Spleen (tissue), 11 donors: ENCODE data around the gene TTC7B. TPM values are rescaled to one million over a fixed set of nuclear protein-coding genes. Genes with fewer than 3 reads are reported as not detected.
A peak's percentile ranks its signal among the peaks of the same experiment; 100 is the strongest.

Experiments
- DNase-seq: peaks from one replicate; pipeline ENCODE4 v3.0.0-alpha.2; 2020
- H3K27ac ChIP-seq, 8 donors: fragments of 200-600 bp; sonication (generic) in 7 of 8; 1 replicate in 4 of 8; 2 replicates in 4 of 8; pipeline versions ENCODE4 v1.5.0 to v1.8.0; 2016 to 2021; ENCODE audit warnings: inconsistent platforms in 4 of 8, mild to moderate bottlenecking in 4 of 8, moderate library complexity in 1 of 8
- H3K27me3 ChIP-seq, 7 donors: fragments of 200-600 bp; sonication (generic) in 6 of 7; replicated peaks in 1 of 7; 1 replicate in 4 of 7; 2 replicates in 3 of 7; pipeline versions ENCODE4 v1.5.0 to v1.8.0; 2016 to 2021; ENCODE audit warnings: inconsistent platforms in 3 of 7, mild to moderate bottlenecking in 1 of 7
- H3K36me3 ChIP-seq, 6 donors: fragments of 200-600 bp; sonication (generic) in 5 of 6; 1 replicate in 4 of 6; 2 replicates in 2 of 6; pipeline versions ENCODE4 v1.5.0 to v1.8.0; 2016 to 2021; ENCODE audit warnings: inconsistent platforms in 2 of 6
- H3K4me1 ChIP-seq, 6 donors: fragments of 200-600 bp; sonication (generic) in 5 of 6; 1 replicate in 3 of 6; 2 replicates in 3 of 6; pipeline versions ENCODE4 v1.5.0 to v1.8.0; 2016 to 2021; ENCODE audit warnings: inconsistent platforms in 3 of 6
- H3K4me3 ChIP-seq, 8 donors: fragments of 200-600 bp; sonication (generic) in 7 of 8; 1 replicate in 4 of 8; 2 replicates in 4 of 8; pipeline versions ENCODE4 v1.5.0 to v1.8.0; 2016 to 2021; ENCODE audit warnings: inconsistent platforms in 4 of 8, mild to moderate bottlenecking in 4 of 8, moderate library complexity in 2 of 8
- H3K9me3 ChIP-seq, 8 donors: fragments of 200-600 bp; sonication (generic) in 7 of 8; 1 replicate in 4 of 8; 2 replicates in 4 of 8; pipeline versions ENCODE4 v1.5.0 to v1.8.0; 2016 to 2021; ENCODE audit warnings: inconsistent platforms in 4 of 8
- CTCF ChIP-seq, 11 experiments: fragments of 200-600 bp in 7 of 11; fragments of 450-650 bp in 4 of 11; sonication (generic) in 4 of 11; IDR thresholded peaks in 8 of 11; conservative IDR thresholded peaks in 3 of 11; 1 replicate in 7 of 11; 2 replicates in 4 of 11; pipeline versions ENCODE4 v1.4.0 to v1.8.0; 2016 to 2021; ENCODE audit warnings: antibody characterized with exemption in 11 of 11, inconsistent platforms in 4 of 11, mild to moderate bottlenecking in 1 of 11
- POLR2A ChIP-seq, 3 donors: fragments of 450-650 bp; IDR thresholded peaks; one replicate each; pipeline ENCODE4 v1.5.1; 2017; ENCODE audit warnings: antibody characterized with exemption in 3 of 3, mild to moderate bottlenecking in 1 of 3
- POLR2AphosphoS5 ChIP-seq, 3 donors: sonication (generic); formaldehyde crosslinking; IDR thresholded peaks; one replicate each; pipeline ENCODE4 v1.5.1; 2017; ENCODE audit warnings: antibody characterized with exemption in 3 of 3
- WGBS, 5 donors: extraction: QIAGEN DNeasy Blood & Tissue Kit in 3 of 5; methylation state at CpG; one replicate each; pipeline versions ENCODE4 v1.1.5 to v1.1.7; 2013 to 2018; 5-methylcytosine and 5-hydroxymethylcytosine counted together
- intact Hi-C: fragments of 100-400 bp; cut with DNase I; formaldehyde crosslinking; loops from one replicate; pipeline ENCODE4 v1.15.0; 2023; ENCODE audit warnings: low total_unique reads
- polyA plus RNA-seq, 3 donors: library from polyadenylated mRNA; stranded (reverse); fragments of 200-250 nt; gene quantifications; one replicate each; pipeline ENCODE4 v1.2.1, GENCODE V29; 2013
- total RNA-seq, 7 donors: library from RNA; depleted of rRNA in 3 of 7; stranded (reverse); fragments of >200 nt in 3 of 7; fragmentation: NEBNext Ultra II Directional in 4 of 7; extraction: Animal tissue kit (Norgen Biotek cat#: 25700) in 4 of 7; gene quantifications; one replicate each; pipeline versions ENCODE4 v1.1.0 to v1.2.1, GENCODE V29; 2016 to 2021
- donor health status: healthy with polysubstance abuse.
- donor health status: DM: no; HTN: no; CAD: no; lungs with moderate emphysema.
- donor health status: DM: no; HTN: no; CAD: no.
- donor health status: Bipolar disorder and iron deficiency.
- donor health status: healthy.
- donor health status: DM: no; HTN: no; CAD: no.
- donor health status: DM: yes; HTN: yes; CAD: no.

TTC7B gene
- total and polyA plus RNA-seq, 10 donors, result 6.6 to 98.4 (median 62.6) TPM

DNA sequence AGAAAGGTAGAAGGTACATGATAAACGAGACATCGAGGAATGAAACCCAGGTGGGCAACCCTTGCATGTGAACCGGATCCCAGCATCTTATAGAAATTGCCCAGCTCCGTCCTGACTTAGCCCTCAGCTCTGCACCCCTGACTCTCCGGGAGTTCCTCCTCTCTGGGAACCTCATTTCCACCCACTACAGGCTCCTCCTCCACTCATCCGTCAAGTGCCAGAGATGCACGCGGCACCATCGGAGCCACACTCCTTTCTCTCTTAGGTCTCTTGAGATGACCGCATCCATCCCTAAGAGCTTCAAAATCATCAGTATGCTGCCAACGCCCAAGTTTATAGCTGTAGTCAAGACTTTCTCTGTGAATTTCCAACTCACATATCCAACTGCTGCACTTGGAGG, 84.7 kb downstream of the TTC7B start:
- intact Hi-C loops, result no loop called here
- 84 to 96% (median 91%) methylated on average over 11 of the region's 11 CpGs for WGBS, 5 donors
- H3K27me3 ChIP-seq, result no peaks in the 10 kb centered on the region
- TF ChIP-seq POLR2A (IDR thresholded peaks at IDR 0.05), result no peak
- TF ChIP-seq CTCF (IDR thresholded peaks at IDR 0.05 in 8 of 11, conservative IDR thresholded peaks at IDR 0.05 in 3 of 11), result no peak
- no peak for TF ChIP-seq POLR2AphosphoS5 (IDR thresholded peaks at IDR 0.05)
- H3K36me3 ChIP-seq, result no peaks in the 10 kb centered on the region
- H3K4me3 ChIP-seq, result no peak overlapping the region
- no peak for DNase-seq
- no peaks in the 10 kb centered on the region for H3K9me3 ChIP-seq
- H3K27ac ChIP-seq, result peak overlapping the region in 2 of 8 donors; percentile 18 to 72
- peaks cover 0 to 35% (median 7%) of the 10 kb centered on the region in 6 donors for H3K4me1 ChIP-seq

GRCh38 chr14:90730206-90730766, 85.9 kb downstream of the TTC7B start:
- WGBS, 5 donors, result 66 to 73% (median 71%) methylated on average over 9 of the region's 9 CpGs
- peaks cover 0 to 38% (median 7%) of the 10 kb centered on the region in 6 donors for H3K4me1 ChIP-seq
- no peak overlapping the region for H3K4me3 ChIP-seq
- intact Hi-C loops, result no loop called here
- no peaks in the 10 kb centered on the region for H3K36me3 ChIP-seq
- no peaks in the 10 kb centered on the region for H3K27me3 ChIP-seq
- TF ChIP-seq CTCF (IDR thresholded peaks at IDR 0.05 in 8 of 11, conservative IDR thresholded peaks at IDR 0.05 in 3 of 11) (no peak), POLR2AphosphoS5 (IDR thresholded peaks at IDR 0.05) (peak in 2 of 3 donors; percentile 56 to 65), POLR2A (IDR thresholded peaks at IDR 0.05) (no peak)
- H3K27ac ChIP-seq, result peak overlapping the region in 2 of 8 donors; percentile 5 to 31
- no peaks in the 10 kb centered on the region for H3K9me3 ChIP-seq
- no peak for DNase-seq

- Histone ChIP-seq H3K4me3 (no peak overlapping the region), H3K27me3 (no peaks in the 10 kb centered on the region), H3K27ac (no peak overlapping the region), H3K36me3 (no peaks in the 10 kb centered on the region), H3K4me1 (peaks cover 0 to 38% (median 7%) of the 10 kb centered on the region in 6 donors), H3K9me3 (no peaks in the 10 kb centered on the region)
- intact Hi-C loops, result no loop called here
- TF ChIP-seq POLR2A (IDR thresholded peaks at IDR 0.05) (no peak), POLR2AphosphoS5 (IDR thresholded peaks at IDR 0.05) (no peak), CTCF (IDR thresholded peaks at IDR 0.05 in 8 of 11, conservative IDR thresholded peaks at IDR 0.05 in 3 of 11) (no peak)
- WGBS, 5 donors, result 90 to 93% (median 92%) methylated on average over 5 of the region's 5 CpGs
- DNase-seq, result no peak
These were observed 87.3 kb downstream of the TTC7B start for GRCh38 chr14:90728951-90729350.

- Histone ChIP-seq H3K27me3 (no peaks in the 10 kb centered on the region), H3K4me1 (peaks cover 0 to 32% (median 9%) of the 10 kb centered on the region in 6 donors), H3K4me3 (no peak overlapping the region), H3K36me3 (no peaks in the 10 kb centered on the region), H3K27ac (peak overlapping the region in 1 of 8 donors; percentile 4), H3K9me3 (no peaks in the 10 kb centered on the region)
- no peak for DNase-seq
- TF ChIP-seq POLR2AphosphoS5 (IDR thresholded peaks at IDR 0.05), result no peak
- no peak for TF ChIP-seq CTCF (IDR thresholded peaks at IDR 0.05 in 8 of 11, conservative IDR thresholded peaks at IDR 0.05 in 3 of 11)
- no peak for TF ChIP-seq POLR2A (IDR thresholded peaks at IDR 0.05)
- intact Hi-C loops, result no loop called here
- 76 to 89% (median 87%) methylated on average over 13 of the region's 13 CpGs for WGBS, 5 donors
These were observed 89.1 kb downstream of the TTC7B start for GRCh38 chr14:90727082-90727481.
